Measurements from ENCODE around the gene DLG2.

DNA sequence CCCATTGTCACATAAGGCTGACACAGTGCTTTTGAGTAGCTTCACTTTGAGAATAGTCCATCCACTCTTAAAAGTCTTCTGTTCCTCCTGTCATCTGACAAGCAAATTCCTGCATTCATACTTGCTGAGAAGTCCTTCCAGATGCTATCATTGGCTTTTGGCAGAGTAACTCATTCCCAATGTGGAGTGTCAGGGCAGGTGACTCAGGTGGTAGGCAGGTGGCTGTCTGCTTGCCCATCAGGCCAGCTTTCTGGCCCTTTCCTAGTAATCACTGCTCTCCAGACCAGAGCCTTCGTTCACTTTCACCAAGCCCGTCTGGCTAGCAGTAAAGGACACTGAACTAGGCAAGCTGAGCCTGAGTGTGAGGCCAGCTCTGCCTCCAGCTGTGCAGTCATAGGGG lies 2178.5 kb downstream of the DLG2 start:
- TF ChIP-seq, protein P1, sequence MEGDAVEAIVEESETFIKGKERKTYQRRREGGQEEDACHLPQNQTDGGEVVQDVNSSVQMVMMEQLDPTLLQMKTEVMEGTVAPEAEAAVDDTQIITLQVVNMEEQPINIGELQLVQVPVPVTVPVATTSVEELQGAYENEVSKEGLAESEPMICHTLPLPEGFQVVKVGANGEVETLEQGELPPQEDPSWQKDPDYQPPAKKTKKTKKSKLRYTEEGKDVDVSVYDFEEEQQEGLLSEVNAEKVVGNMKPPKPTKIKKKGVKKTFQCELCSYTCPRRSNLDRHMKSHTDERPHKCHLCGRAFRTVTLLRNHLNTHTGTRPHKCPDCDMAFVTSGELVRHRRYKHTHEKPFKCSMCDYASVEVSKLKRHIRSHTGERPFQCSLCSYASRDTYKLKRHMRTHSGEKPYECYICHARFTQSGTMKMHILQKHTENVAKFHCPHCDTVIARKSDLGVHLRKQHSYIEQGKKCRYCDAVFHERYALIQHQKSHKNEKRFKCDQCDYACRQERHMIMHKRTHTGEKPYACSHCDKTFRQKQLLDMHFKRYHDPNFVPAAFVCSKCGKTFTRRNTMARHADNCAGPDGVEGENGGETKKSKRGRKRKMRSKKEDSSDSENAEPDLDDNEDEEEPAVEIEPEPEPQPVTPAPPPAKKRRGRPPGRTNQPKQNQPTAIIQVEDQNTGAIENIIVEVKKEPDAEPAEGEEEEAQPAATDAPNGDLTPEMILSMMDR (IDR thresholded peaks at IDR 0.05), result no peak
- TF ChIP-seq POLR2AphosphoS5 (IDR thresholded peaks at IDR 0.05) (no peak), POLR2A (IDR thresholded peaks at IDR 0.05) (no peak), EP300 (IDR thresholded peaks at IDR 0.05) (no peak)

Measured in sigmoid colon (tissue), 4 donors.